Heart left ventricle (tissue), 16 donors: ENCODE results near the gene BIRC3. TPM values are rescaled to one million over a fixed set of nuclear protein-coding genes. Genes with fewer than 3 reads are reported as not detected.

Experiments used
- ATAC-seq, 4 donors: fragments of 200-7000 bp; cut with Tn5 transposase; one replicate each; pipeline ENCODE4 v1.9.1; 2020 to 2022; ENCODE audit warnings: moderate library complexity in 4 of 4, mild to moderate bottlenecking in 3 of 4, moderate number of reproducible peaks in 1 of 4
- DNase-seq, 5 donors: peaks; one replicate each; pipeline ENCODE4 v3.0.0-alpha.2; 2020
- H3K27ac ChIP-seq, 12 donors: fragments of 200-600 bp; sonication (generic) in 4 of 12; one replicate each; pipeline versions ENCODE4 v1.5.0 to v1.8.0; 2016 to 2022; ENCODE audit warnings: mild to moderate bottlenecking in 2 of 12
- H3K27me3 ChIP-seq, 9 donors: fragments of 200-600 bp; sonication (generic) in 2 of 9; one replicate each; pipeline versions ENCODE4 v1.5.1 to v1.8.0; 2016 to 2022; ENCODE audit warnings: mild to moderate bottlenecking in 3 of 9
- H3K36me3 ChIP-seq, 9 donors: fragments of 200-600 bp; sonication (generic) in 2 of 9; one replicate each; pipeline versions ENCODE4 v1.5.0 to v1.8.0; 2018 to 2022; ENCODE audit warnings: mild to moderate bottlenecking in 2 of 9
- H3K4me1 ChIP-seq, 12 donors: fragments of 200-600 bp; sonication (generic) in 4 of 12; one replicate each; pipeline versions ENCODE4 v1.5.0 to v1.8.0; 2016 to 2022; ENCODE audit warnings: mild to moderate bottlenecking in 3 of 12
- H3K4me3 ChIP-seq, 12 donors: fragments of 200-600 bp; sonication (generic) in 4 of 12; one replicate each; pipeline versions ENCODE4 v1.5.0 to v1.8.0; 2017 to 2022; ENCODE audit warnings: mild to moderate bottlenecking in 9 of 12, moderate library complexity in 4 of 12
- H3K9me3 ChIP-seq, 12 donors: fragments of 200-600 bp; sonication (generic) in 4 of 12; one replicate each; pipeline versions ENCODE4 v1.5.0 to v1.8.0; 2016 to 2022; ENCODE audit warnings: mild to moderate bottlenecking in 1 of 12
- POLR2A ChIP-seq, 2 donors: fragments of 450-650 bp; IDR thresholded peaks; one replicate each; pipeline ENCODE4 v1.6.1; 2017; ENCODE audit warnings: antibody characterized with exemption in 2 of 2, mild to moderate bottlenecking in 2 of 2, moderate library complexity in 2 of 2
- WGBS, 4 donors: extraction: QIAGEN DNeasy Blood & Tissue Kit in 2 of 4; methylation state at CpG; one replicate each; pipeline versions ENCODE4 v1.1.5 to v1.1.7; 2013 to 2018; 5-methylcytosine and 5-hydroxymethylcytosine counted together
- intact Hi-C, 10 donors: fragments of 100-400 bp; cut with DNase I; formaldehyde crosslinking; loops; one replicate each; pipeline versions ENCODE4 v1.11.1 to v1.14.2; 2022
- long read RNA-seq, 3 donors: library from polyadenylated mRNA; unstranded; transcript quantifications; one replicate each; pipeline ENCODE4 v2.0.0, GENCODE V29; 2020 to 2021
- polyA plus RNA-seq, 2 donors: library from polyadenylated mRNA; stranded (reverse); fragments of 200-250 nt; gene quantifications; one replicate each; pipeline ENCODE4 v1.2.3, GENCODE V29; 2013
- total RNA-seq, 9 donors: library from RNA; depleted of rRNA in 2 of 9; stranded (reverse); fragments of >200 nt in 2 of 9; fragmentation: NEBNext Ultra II Directional in 3 of 9; extraction: Animal tissue kit (Norgen Biotek cat#: 25700) in 3 of 9; gene quantifications; one replicate each; pipeline versions ENCODE4 v1.1.0 to v1.2.4, GENCODE V29; 2016 to 2023
- TF ChIP-seq, protein P1 (sequence below), 12 donors: fragments of 200-600 bp; sonication (generic) in 4 of 12; IDR thresholded peaks; one replicate each; pipeline versions ENCODE4 v1.5.0 to v1.8.0; 2018 to 2022; ENCODE audit warnings: antibody characterized with exemption in 12 of 12, mild to moderate bottlenecking in 5 of 12
- donor health status: ischemic (EF 13 %, LVEDD 7.1; RV severe dilation, severe dysfunction).
- donor health status: healthy with polysubstance abuse.
- donor health status: DM: no; HTN: yes; CAD: no.
- donor health status: DM: no; HTN: no; CAD: no.
- donor health status: ischemic (EF 25% LVEDD 6.9; RV normal size, moderate dysfunction).
- donor health status: ischemic (EF 25% LVEDD 5.7; RV mildly dilated, moderate dysfunction).
- donor health status: healthy.
- donor health status: DM: yes; HTN: yes; CAD: no.
- donor health status: ischemic (EF 35%, LVEDD 5.7; RV mildly dilated, moderate dysfunction).
- donor health status: nonischemic (EF 11% LVEDD 7.7; RV severe dilation, severe dysfunction).
- donor health status: DM: yes; HTN: yes; CAD: no.
- donor health status: PGD.
- donor health status: ischemic (EF 29% LVEDD 5.4; RV normal size, mild dysfunction).
- donor health status: nonischemic (EF 23%, LVEDD 6.1; RV moderate dilation, normal function).

The BIRC3 gene
- total RNA-seq (10 to 100 TPM in 1 of 9 donors, 1 to 10 TPM in 8; 1.8 to 21.1 (median 5.3) TPM), polyA plus RNA-seq (1 to 10 TPM; 1.6 to 3.3 TPM)
- long read RNA-seq, donor 1, partial matches to known transcripts: 6 of 6 reads
- long read RNA-seq, donor 1, other reads (novel, unspliced or antisense): 0 of 6 reads
- long read RNA-seq, donor 2, partial matches to known transcripts: 23 of 25 reads
- long read RNA-seq, donor 2, other reads (novel, unspliced or antisense): 2 of 25 reads
- long read RNA-seq, donor 3, partial matches to known transcripts: 1 of 2 reads
- long read RNA-seq, donor 3, other reads (novel, unspliced or antisense): 0 of 2 reads

DNA sequence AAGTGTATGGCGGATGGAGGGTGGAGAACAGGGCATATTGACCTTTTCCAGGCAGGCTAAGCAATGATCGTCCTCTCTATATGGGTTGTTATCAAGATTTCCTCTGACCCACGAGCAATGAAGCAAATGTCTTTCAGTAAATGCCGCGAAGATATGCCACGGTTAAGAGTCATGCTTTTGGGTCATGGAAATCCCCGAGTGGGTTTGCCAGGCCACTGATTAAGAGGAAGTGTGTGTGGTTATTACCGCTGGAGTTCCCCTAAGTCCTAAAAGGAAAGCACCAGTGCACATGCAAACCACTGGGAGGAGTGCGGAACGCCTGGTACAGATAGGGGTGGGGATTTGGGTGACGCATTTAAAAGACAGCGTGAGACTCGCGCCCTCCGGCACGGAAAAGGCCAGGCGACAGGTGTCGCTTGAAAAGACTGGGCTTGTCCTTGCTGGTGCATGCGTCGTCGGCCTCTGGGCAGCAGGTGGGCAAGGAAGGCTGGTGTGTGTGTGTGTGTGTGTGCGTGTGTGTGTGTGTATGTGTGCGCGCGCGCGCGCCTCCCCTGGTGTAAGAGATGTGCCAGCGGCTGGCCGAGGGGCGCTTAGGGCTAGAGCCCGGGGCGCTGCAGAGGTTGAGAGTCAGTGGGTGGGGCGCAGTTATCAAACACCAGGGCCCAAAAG, at the start of gene BIRC3:
Gene BIRC3 (plus strand): TSS at position 386 of the 669 bp plus-strand sequence. CDS start 7,026 bp downstream, outside the sequence.
- Histone ChIP-seq H3K36me3 (peaks cover 0 to 6% (median 0%) of the 10 kb centered on the region in 9 donors), H3K4me3 (peak within 1 kb of the TSS; percentile 38 to 72 (median 58)), H3K9me3 (no peaks in the 10 kb centered on the region), H3K4me1 (peaks cover 0 to 80% (median 6%) of the 10 kb centered on the region in 12 donors), H3K27ac (peak within 1 kb of the TSS; percentile 0 to 90 (median 62)), H3K27me3 (no peaks in the 10 kb centered on the region)
- intact Hi-C loops: no loop called here
- TF ChIP-seq POLR2A (IDR thresholded peaks at IDR 0.05): peak in 1 of 2 donors; percentile 29
- TF ChIP-seq, protein P1, sequence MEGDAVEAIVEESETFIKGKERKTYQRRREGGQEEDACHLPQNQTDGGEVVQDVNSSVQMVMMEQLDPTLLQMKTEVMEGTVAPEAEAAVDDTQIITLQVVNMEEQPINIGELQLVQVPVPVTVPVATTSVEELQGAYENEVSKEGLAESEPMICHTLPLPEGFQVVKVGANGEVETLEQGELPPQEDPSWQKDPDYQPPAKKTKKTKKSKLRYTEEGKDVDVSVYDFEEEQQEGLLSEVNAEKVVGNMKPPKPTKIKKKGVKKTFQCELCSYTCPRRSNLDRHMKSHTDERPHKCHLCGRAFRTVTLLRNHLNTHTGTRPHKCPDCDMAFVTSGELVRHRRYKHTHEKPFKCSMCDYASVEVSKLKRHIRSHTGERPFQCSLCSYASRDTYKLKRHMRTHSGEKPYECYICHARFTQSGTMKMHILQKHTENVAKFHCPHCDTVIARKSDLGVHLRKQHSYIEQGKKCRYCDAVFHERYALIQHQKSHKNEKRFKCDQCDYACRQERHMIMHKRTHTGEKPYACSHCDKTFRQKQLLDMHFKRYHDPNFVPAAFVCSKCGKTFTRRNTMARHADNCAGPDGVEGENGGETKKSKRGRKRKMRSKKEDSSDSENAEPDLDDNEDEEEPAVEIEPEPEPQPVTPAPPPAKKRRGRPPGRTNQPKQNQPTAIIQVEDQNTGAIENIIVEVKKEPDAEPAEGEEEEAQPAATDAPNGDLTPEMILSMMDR (IDR thresholded peaks at IDR 0.05): peak in 8 of 12 donors; percentile 21 to 49 (median 29)
- 1 to 3% (median 3%) methylated on average over 30 to 34 of the region's 34 CpGs for WGBS, 4 donors
- DNase-seq (peak; percentile 77 to 88 (median 82)), ATAC-seq (peak; percentile 91 to 97 (median 96))

DNA sequence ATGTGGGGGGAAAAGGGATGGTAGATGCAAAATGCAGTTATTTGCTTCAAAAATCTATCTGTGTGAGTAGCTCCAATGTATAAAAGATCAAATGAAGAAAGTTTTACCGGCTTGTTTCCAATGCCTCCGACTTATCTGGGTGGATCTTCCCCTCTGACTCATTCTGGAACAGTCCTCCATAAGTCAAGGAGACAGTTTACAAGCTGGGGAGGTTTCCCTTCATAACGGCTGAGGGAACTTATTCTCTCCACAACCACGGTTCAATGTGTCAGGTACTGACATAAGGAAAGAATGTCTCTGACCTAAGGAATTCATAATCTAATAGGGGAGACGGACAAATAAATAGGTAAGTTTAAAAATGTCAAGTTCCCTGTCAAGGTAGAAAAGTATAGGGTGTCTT, 49.7 kb upstream of the BIRC3 start:
- peaks cover 0 to 30% (median 0%) of the 10 kb centered on the region in 9 donors for H3K27me3 ChIP-seq
- H3K27ac ChIP-seq: no peak overlapping the region
- WGBS, 4 donors: 48 to 61% (median 58%) methylated on average over 5 of the region's 5 CpGs
- DNase-seq: no peak
- ATAC-seq: no peak
- H3K36me3 ChIP-seq: no peaks in the 10 kb centered on the region
- peak overlapping the region in 1 of 12 donors; percentile 54 for H3K4me3 ChIP-seq
- peaks cover 0 to 20% (median 9%) of the 10 kb centered on the region in 12 donors for H3K4me1 ChIP-seq
- TF ChIP-seq, protein P1 (IDR thresholded peaks at IDR 0.05): no peak
- no peak for TF ChIP-seq POLR2A (IDR thresholded peaks at IDR 0.05)
- H3K9me3 ChIP-seq: no peaks in the 10 kb centered on the region
- intact Hi-C loops: loop anchor here in 6 of 10 donors (1.0 to 5.0 kb wide), 5 partner anchors 155 to 159 kb away; partner anchors contain the start of gene YAP1 (in 4 of the 6)

DNA sequence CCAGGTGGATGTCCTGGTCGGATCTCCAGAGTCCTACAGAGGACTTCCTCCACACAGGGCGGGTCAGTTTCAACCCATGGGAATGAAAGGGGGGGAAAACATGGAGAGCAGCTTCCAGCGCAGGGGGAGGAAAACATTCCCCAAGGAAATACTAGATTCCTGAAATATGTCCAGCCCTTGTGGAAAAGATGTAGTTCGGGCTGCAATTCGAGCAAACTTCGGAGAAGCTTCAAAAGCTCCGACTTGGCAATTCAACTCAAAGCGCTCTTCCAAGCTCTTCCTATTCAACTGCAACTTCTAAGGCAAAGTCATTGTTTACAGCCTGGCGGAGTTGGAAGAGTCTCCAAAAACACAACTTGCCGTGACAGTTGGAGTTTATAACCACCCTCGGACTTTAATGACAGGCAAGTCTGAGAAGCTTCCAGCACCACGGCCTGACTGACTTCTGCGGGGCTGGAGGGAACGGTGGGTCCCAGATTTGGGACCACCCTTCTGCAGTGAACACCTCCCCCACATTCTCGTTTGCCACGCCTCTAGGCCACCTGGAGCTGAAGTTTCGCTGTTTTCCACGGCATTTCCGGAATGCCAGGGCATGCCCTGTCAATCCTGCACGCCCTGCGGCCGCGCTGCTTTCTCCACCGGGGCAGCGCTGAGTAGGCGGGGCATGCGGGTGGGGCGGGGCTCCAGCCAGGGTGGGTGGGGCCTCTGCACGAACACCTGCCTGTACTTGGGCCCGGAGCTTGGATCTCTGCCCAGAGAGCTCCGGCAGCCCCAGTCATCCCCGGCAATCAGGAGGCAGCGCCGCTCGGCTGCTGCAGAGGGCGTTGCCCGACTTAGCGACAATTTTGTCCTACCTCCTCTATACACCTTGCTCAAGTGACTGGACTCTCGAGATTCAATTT, 49.0 kb upstream of the BIRC3 start:
- 14 to 21% (median 18%) methylated on average over 38 to 39 of the region's 39 CpGs for WGBS, 4 donors
- Histone ChIP-seq H3K27me3 (peaks cover 0 to 32% (median 0%) of the 10 kb centered on the region in 9 donors), H3K9me3 (no peaks in the 10 kb centered on the region), H3K36me3 (no peaks in the 10 kb centered on the region), H3K27ac (peak overlapping the region in 3 of 12 donors; percentile 5 to 44 (median 24)), H3K4me1 (peaks cover 0 to 20% (median 9%) of the 10 kb centered on the region in 12 donors), H3K4me3 (peak overlapping the region; percentile 4 to 60 (median 49))
- TF ChIP-seq POLR2A (IDR thresholded peaks at IDR 0.05): no peak
- TF ChIP-seq, protein P1 (IDR thresholded peaks at IDR 0.05): peak; percentile 35 to 75 (median 51)
- DNase-seq (peak; percentile 68 to 84 (median 76)), ATAC-seq (peak; percentile 83 to 98 (median 98))
- intact Hi-C loops: loop anchor here in 6 of 10 donors (1.0 to 5.0 kb wide), 5 partner anchors 156 to 160 kb away; partner anchors contain the start of gene YAP1 (in 4 of the 6)
